Spleen (tissue), 7 donors: ENCODE measurements around the gene CALML5.

Experiments used
- POLR2A ChIP-seq, 3 donors: fragments of 450-650 bp; IDR thresholded peaks; one replicate each; pipeline ENCODE4 v1.5.1; 2017; ENCODE audit warnings: antibody characterized with exemption in 3 of 3, mild to moderate bottlenecking in 1 of 3
- TF ChIP-seq, protein P1 (sequence below), 11 experiments: fragments of 200-600 bp in 7 of 11; fragments of 450-650 bp in 4 of 11; sonication (generic) in 4 of 11; IDR thresholded peaks in 8 of 11; conservative IDR thresholded peaks in 3 of 11; 1 replicate in 7 of 11; 2 replicates in 4 of 11; pipeline versions ENCODE4 v1.4.0 to v1.8.0; 2016 to 2021; ENCODE audit warnings: antibody characterized with exemption in 11 of 11, inconsistent platforms in 4 of 11, mild to moderate bottlenecking in 1 of 11
- donor health status: DM: no; HTN: no; CAD: no; lungs with moderate emphysema.
- donor health status: DM: no; HTN: no; CAD: no.
- donor health status: DM: no; HTN: no; CAD: no.

GRCh38 chr10:5526691-5527331 is 27.4 kb upstream of the CALML5 start:
- TF ChIP-seq POLR2A (IDR thresholded peaks at IDR 0.05) = no peak
- TF ChIP-seq, protein P1, sequence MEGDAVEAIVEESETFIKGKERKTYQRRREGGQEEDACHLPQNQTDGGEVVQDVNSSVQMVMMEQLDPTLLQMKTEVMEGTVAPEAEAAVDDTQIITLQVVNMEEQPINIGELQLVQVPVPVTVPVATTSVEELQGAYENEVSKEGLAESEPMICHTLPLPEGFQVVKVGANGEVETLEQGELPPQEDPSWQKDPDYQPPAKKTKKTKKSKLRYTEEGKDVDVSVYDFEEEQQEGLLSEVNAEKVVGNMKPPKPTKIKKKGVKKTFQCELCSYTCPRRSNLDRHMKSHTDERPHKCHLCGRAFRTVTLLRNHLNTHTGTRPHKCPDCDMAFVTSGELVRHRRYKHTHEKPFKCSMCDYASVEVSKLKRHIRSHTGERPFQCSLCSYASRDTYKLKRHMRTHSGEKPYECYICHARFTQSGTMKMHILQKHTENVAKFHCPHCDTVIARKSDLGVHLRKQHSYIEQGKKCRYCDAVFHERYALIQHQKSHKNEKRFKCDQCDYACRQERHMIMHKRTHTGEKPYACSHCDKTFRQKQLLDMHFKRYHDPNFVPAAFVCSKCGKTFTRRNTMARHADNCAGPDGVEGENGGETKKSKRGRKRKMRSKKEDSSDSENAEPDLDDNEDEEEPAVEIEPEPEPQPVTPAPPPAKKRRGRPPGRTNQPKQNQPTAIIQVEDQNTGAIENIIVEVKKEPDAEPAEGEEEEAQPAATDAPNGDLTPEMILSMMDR (IDR thresholded peaks at IDR 0.05 in 8 of 11, conservative IDR thresholded peaks at IDR 0.05 in 3 of 11) = no peak
